ENCODE data around the gene TAAR2.

TAAR2 gene

DNA sequence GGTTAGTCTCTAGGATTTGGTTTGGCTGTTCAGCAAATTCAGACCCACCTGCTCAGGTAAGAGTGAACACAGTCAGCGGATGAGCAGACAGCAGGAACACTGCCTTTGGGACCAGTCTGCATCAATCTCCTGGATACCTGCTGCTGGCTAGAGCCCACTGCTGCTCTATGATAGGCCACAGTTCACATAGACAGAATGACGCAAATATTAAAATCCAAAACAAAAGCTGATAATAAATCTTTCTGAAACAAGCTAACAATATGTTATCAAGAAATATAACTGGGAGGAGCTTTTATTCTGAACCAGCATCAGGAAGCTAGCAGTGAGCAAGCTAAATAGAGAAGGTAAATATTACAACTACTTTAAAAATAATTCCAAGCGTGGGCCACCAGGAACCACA is 35.0 kb upstream of the TAAR2 start, which contains the start of gene TAAR1:
TAAR1 (minus strand) TSS at position 101 of the 400 bp plus-strand sequence. CDS start 13,179 bp downstream, outside the sequence.
- Histone ChIP-seq H2AFZ (ENCODE audit: low read depth, low read length) (no peak within 1 kb of the TSS), H3K27me3 (ENCODE audit: low read depth, low read length) (peaks cover under 1% of the 10 kb centered on the region; the same call in 1 of the 2 replicates)

DNA sequence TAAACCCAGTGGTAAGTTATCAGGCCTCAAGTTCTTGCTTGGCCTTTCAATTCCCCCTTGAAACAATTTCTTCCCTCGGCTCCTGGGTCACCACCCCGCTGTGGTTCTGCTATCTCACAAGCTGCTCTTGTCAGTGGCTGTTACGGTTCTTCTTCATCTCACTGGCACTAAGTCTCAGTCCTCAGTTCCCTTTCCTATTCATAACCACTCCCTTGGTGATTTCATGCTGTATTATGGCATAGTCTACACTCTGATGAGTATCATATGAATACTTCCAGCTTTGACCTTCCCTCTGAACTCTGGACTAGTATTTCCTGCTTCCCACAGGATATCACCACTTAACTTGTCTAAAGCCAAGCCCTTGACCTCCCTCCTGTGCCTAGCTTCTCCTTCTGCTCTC is 27.0 kb upstream of the TAAR2 start:
- peak overlapping the region; percentile 62 for H3K4me2 ChIP-seq (ENCODE audit: low read length)
- no peak overlapping the region for H3K9ac ChIP-seq (ENCODE audit: low read length)
- peaks cover 5% of the 10 kb centered on the region for H3K36me3 ChIP-seq (replicated peaks; ENCODE audit: low read depth, low read length)
- peaks cover 46% of the 10 kb centered on the region for H3K4me1 ChIP-seq (ENCODE audit: low read length)
- H3K27me3 ChIP-seq (ENCODE audit: low read depth, low read length) = peaks cover 3% of the 10 kb centered on the region; the same call in 1 of the 2 replicates
- H3K9me3 ChIP-seq (ENCODE audit: insufficient read depth, low read length) = peaks cover 6% of the 10 kb centered on the region; the same call in 1 of the 2 replicates
- H3K4me3 ChIP-seq (ENCODE audit: low read length) = no peak overlapping the region
- no peak overlapping the region for H2AFZ ChIP-seq (ENCODE audit: low read depth, low read length)
- no peaks in the 10 kb centered on the region for H3K79me2 ChIP-seq (ENCODE audit: low read length)
- H3K27ac ChIP-seq (ENCODE audit: low read length) = peak overlapping the region; percentile 61
- H4K20me1 ChIP-seq (ENCODE audit: insufficient read depth, low read length) = no peaks in the 10 kb centered on the region
- no peak for TF ChIP-seq EZH2phosphoT487 (IDR thresholded peaks at IDR 0.05; ENCODE audit: low read depth)
- TF ChIP-seq, protein P1, sequence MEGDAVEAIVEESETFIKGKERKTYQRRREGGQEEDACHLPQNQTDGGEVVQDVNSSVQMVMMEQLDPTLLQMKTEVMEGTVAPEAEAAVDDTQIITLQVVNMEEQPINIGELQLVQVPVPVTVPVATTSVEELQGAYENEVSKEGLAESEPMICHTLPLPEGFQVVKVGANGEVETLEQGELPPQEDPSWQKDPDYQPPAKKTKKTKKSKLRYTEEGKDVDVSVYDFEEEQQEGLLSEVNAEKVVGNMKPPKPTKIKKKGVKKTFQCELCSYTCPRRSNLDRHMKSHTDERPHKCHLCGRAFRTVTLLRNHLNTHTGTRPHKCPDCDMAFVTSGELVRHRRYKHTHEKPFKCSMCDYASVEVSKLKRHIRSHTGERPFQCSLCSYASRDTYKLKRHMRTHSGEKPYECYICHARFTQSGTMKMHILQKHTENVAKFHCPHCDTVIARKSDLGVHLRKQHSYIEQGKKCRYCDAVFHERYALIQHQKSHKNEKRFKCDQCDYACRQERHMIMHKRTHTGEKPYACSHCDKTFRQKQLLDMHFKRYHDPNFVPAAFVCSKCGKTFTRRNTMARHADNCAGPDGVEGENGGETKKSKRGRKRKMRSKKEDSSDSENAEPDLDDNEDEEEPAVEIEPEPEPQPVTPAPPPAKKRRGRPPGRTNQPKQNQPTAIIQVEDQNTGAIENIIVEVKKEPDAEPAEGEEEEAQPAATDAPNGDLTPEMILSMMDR (IDR thresholded peaks at IDR 0.05; ENCODE audit: low read depth, low read length) = no peak

More for the DNA sequence above, 35.0 kb upstream of the TAAR2 start, which contains the start of gene TAAR1:
- Histone ChIP-seq H4K20me1 (ENCODE audit: insufficient read depth, low read length) (no peaks in the 10 kb centered on the region), H3K9me3 (ENCODE audit: insufficient read depth, low read length) (no peaks in the 10 kb centered on the region), H3K79me2 (ENCODE audit: low read length) (no peaks in the 10 kb centered on the region), H3K4me1 (ENCODE audit: low read length) (no peaks in the 10 kb centered on the region), H3K27ac (ENCODE audit: low read length) (no peak within 1 kb of the TSS), H3K4me2 (ENCODE audit: low read length) (no peak within 1 kb of the TSS), H3K36me3 (replicated peaks; ENCODE audit: low read depth, low read length) (no peaks in the 10 kb centered on the region), H3K4me3 (ENCODE audit: low read length) (no peak within 1 kb of the TSS), H3K9ac (ENCODE audit: low read length) (no peak within 1 kb of the TSS)
- TF ChIP-seq EZH2phosphoT487 (IDR thresholded peaks at IDR 0.05; ENCODE audit: low read depth) = no peak

DNA sequence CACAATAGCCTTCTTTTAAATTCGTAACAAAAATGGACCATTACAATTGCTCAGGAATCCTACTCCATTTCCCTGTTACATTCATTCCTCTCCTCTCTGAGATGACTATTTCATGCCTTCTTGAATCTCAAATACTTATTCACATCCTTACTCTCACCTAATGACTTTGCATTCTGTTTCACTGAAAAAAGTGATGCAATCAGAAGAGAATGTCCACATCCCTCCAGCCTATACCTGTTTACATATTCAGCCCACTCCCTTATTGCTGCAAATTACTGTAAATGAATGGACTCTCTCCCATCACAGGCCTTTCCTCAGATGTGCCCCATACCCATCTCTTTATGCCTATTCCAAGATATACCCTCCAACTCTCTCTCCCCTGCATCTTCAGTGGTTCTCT is 26.4 kb upstream of the TAAR2 start:
- peaks cover 3% of the 10 kb centered on the region; the same call in 1 of the 2 replicates for H3K27me3 ChIP-seq (ENCODE audit: low read depth, low read length)
- peaks cover 46% of the 10 kb centered on the region for H3K4me1 ChIP-seq (ENCODE audit: low read length)
- no peaks in the 10 kb centered on the region for H4K20me1 ChIP-seq (ENCODE audit: insufficient read depth, low read length)
- peak overlapping the region; percentile 61 for H3K27ac ChIP-seq (ENCODE audit: low read length)
- peak overlapping the region; percentile 62 for H3K4me2 ChIP-seq (ENCODE audit: low read length)
- H3K79me2 ChIP-seq (ENCODE audit: low read length) = no peaks in the 10 kb centered on the region
- no peak overlapping the region for H2AFZ ChIP-seq (ENCODE audit: low read depth, low read length)
- H3K36me3 ChIP-seq (replicated peaks; ENCODE audit: low read depth, low read length) = peaks cover 5% of the 10 kb centered on the region
- no peak for TF ChIP-seq EZH2phosphoT487 (IDR thresholded peaks at IDR 0.05; ENCODE audit: low read depth)
- TF ChIP-seq, protein P1 (IDR thresholded peaks at IDR 0.05; ENCODE audit: low read depth, low read length) = no peak
- peaks cover 6% of the 10 kb centered on the region; the same call in 1 of the 2 replicates for H3K9me3 ChIP-seq (ENCODE audit: insufficient read depth, low read length)
- H3K9ac ChIP-seq (ENCODE audit: low read length) = no peak overlapping the region
- H3K4me3 ChIP-seq (ENCODE audit: low read length) = no peak overlapping the region

DNA sequence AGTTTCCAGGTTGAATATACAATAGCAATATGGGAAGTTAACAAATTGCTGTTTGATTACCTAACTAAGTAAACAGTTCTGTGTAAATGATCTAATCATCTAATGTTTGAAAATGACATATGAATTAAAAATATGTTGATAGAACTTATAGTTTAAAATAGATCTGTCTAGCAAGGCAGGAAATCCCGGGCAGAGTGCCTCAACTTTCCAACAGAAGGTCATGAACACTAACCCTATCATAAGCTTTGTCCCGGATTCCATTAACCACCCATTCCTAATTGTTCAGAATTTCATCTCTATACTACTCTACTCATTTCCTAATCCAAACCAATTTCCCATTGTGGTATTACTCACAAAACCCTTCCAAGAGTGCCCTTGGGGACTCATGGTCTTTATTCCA is 24.8 kb upstream of the TAAR2 start:
- H4K20me1 ChIP-seq (ENCODE audit: insufficient read depth, low read length) = no peaks in the 10 kb centered on the region
- no peaks in the 10 kb centered on the region for H3K79me2 ChIP-seq (ENCODE audit: low read length)
- no peak overlapping the region for H3K4me3 ChIP-seq (ENCODE audit: low read length)
- H3K36me3 ChIP-seq (replicated peaks; ENCODE audit: low read depth, low read length) = peaks cover 5% of the 10 kb centered on the region
- H3K4me1 ChIP-seq (ENCODE audit: low read length) = peaks cover 49% of the 10 kb centered on the region
- TF ChIP-seq, protein P1 (IDR thresholded peaks at IDR 0.05; ENCODE audit: low read depth, low read length) = no peak
- TF ChIP-seq EZH2phosphoT487 (IDR thresholded peaks at IDR 0.05; ENCODE audit: low read depth) = no peak
- no peak overlapping the region for H2AFZ ChIP-seq (ENCODE audit: low read depth, low read length)
- peak overlapping the region; percentile 67 for H3K4me2 ChIP-seq (ENCODE audit: low read length)
- H3K27me3 ChIP-seq (ENCODE audit: low read depth, low read length) = peaks cover under 1% of the 10 kb centered on the region; the same call in 1 of the 2 replicates
- no peak overlapping the region for H3K9ac ChIP-seq (ENCODE audit: low read length)
- peaks cover 6% of the 10 kb centered on the region; the same call in 1 of the 2 replicates for H3K9me3 ChIP-seq (ENCODE audit: insufficient read depth, low read length)
- peak overlapping the region; percentile 42; the same call in 1 of the 2 replicates for H3K27ac ChIP-seq (ENCODE audit: low read length)
